Breast epithelium (tissue), 3 donors: ENCODE measurements around the gene AK9.

Experiments
- POLR2A ChIP-seq: fragments of 450-650 bp; IDR thresholded peaks from one replicate; pipeline ENCODE4 v1.6.1; 2016; ENCODE audit warnings: antibody characterized with exemption, mild to moderate bottlenecking, moderate library complexity
- TF ChIP-seq, protein P1 (sequence below), 3 donors: fragments of 450-650 bp; IDR thresholded peaks; one replicate each; pipeline ENCODE4 v1.5.1; 2016 to 2017; ENCODE audit warnings: antibody characterized with exemption in 3 of 3, mild to moderate bottlenecking in 3 of 3, moderate library complexity in 3 of 3

DNA sequence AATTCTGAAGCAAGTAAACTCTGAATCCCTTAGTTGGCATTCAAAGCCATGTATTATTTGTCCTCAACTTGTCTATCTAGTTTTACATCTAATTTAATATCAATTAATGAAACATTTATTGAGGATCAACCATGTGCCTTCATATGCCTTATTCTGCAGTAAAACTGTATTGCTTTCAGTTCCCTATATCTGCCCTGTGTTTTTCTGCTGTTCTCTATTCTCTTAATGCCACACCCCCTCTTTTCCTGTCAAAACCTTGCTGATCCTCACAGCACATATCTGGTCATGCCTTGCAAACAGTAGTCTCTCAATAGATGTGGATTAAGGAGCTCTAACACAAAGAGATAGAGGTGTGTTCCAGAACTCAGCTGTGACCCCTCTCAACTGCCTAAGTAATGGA, 2.1 kb upstream of the AK9 start:
- TF ChIP-seq, protein P1, sequence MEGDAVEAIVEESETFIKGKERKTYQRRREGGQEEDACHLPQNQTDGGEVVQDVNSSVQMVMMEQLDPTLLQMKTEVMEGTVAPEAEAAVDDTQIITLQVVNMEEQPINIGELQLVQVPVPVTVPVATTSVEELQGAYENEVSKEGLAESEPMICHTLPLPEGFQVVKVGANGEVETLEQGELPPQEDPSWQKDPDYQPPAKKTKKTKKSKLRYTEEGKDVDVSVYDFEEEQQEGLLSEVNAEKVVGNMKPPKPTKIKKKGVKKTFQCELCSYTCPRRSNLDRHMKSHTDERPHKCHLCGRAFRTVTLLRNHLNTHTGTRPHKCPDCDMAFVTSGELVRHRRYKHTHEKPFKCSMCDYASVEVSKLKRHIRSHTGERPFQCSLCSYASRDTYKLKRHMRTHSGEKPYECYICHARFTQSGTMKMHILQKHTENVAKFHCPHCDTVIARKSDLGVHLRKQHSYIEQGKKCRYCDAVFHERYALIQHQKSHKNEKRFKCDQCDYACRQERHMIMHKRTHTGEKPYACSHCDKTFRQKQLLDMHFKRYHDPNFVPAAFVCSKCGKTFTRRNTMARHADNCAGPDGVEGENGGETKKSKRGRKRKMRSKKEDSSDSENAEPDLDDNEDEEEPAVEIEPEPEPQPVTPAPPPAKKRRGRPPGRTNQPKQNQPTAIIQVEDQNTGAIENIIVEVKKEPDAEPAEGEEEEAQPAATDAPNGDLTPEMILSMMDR (IDR thresholded peaks at IDR 0.05): no peak
- no peak for TF ChIP-seq POLR2A
